Measurements from ENCODE around the gene ASIC1.

- TF ChIP-seq CTCF (conservative IDR thresholded peaks at IDR 0.05; ENCODE audit: low read length): no peak
- TF ChIP-seq EZH2phosphoT487 (IDR thresholded peaks at IDR 0.05; ENCODE audit: borderline replicate concordance, low read depth, low read length): no peak
Observed at GRCh38 chr12:50119387-50119786, 62.0 kb downstream of the ASIC1 start.

Data from OCI-LY7 (cell line).